ENCODE measurements around the gene TEX35.

The TEX35 gene

DNA sequence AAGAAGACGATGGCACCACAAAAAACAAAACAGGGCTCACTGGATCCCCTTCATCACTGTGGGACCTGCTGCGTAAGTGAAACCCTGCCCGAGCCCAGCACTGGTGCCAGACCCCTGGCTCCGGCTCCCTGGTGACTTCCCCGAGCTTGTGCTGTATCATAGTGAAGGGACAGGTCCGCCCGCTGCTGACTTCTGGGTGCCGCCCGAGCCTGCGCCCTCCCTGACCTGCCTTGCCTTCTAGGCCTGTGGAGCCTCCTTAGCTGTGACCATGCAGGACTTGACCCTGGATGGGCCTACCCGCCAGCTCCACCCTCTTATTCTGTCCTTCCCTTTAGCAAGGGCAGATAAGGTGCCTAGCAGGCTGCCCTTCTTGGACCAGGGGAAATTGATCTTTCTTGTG, 7.9 kb downstream of the TEX35 start:
- DNase-seq = no peak

DNA sequence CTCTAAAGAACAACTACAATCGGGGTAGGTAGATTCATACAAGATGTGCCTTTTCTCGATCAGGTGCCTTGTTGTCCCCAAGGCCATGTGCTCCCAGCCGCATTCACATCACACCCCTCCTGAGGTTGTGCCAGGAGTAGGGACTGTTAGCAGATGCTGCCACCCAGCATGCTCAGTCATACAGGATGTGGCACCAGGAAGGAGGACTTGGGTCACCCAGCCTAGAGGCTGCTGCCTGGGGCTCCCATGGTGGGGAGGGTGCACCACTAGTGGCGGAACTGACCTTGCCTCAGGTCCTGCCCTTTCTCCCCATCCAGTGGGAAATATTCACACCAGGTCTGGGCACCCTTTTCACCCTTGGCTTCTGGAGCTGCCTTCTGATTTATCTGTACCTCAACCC, 8.3 kb downstream of the TEX35 start:
- DNase-seq = no peak

DNA sequence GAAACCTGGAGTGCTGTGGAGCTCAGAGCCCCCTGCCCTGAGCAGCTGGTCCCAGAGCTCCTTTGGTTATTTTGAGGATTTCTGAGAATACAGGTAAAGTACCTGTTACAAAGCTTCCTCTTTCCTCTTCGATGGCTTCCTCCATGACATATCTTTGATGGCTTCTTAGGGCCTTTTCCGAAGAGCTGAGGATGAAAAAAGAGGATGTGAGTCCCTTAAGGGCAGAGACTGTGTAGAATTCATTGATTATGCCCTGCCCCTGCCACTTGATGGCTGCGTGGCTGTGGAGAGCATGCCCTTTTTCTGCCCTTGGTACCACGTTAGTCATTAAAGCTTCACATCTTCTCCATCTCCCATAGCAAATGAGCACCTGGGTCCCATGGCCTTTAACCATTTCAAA, 14.2 kb downstream of the TEX35 start:
- DNase-seq = no peak

DNA sequence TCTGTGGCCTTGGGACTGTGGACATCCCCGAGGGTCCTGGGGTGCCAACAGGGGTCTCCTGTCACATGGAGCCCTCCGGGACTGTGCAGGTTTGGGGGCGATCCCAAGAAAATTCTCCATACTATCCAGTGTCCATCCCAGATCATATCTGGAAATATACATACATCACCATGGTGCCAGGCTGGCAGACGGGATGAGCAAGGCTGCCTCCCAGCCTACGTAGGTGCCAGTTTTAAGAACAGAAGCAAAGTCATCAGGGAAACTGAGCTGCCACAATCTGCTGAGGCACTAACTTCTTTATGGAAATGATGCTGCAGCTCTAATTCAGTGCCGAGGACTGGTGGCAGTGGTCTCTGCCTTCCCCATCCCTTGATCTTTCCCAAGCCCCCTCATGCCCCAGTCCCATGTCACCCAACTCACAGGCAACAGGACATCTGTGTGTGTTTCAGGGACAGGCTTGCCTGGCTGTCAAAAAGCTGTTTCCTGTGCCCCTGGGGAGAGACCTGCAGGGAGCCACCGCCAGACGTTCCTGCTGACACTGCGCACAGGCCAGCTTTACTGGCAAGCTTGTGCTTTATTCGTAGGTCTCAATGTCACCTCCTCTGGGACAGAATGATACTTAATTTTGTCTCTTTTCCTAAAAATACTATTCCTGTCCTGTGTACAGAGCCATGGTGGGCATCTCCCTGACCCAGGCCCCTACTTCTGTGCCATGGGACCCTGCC, 15.5 kb downstream of the TEX35 start:
- peak in 1 of 14 donors; percentile 42 for DNase-seq

DNA sequence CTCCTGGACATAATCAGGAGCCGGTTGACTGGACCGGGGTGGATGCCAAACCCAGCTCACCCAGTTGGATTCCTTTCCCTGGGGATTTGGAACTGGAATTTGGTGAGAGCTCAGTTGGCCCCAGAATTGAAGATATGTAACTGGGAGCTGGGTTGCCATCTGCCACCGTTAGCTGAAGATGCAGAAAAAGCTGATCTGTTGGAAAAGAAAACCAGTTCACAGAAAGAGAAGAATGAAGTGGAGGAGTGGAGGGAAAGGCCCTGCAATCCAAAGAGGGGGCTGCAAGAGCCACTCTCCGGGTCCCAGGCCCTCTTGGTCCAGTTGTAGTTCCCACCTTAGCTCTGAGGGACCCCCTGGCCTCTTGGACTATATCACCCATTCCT, 16.0 kb downstream of the TEX35 start:
- DNase-seq = peak in 1 of 14 donors; percentile 42

DNA sequence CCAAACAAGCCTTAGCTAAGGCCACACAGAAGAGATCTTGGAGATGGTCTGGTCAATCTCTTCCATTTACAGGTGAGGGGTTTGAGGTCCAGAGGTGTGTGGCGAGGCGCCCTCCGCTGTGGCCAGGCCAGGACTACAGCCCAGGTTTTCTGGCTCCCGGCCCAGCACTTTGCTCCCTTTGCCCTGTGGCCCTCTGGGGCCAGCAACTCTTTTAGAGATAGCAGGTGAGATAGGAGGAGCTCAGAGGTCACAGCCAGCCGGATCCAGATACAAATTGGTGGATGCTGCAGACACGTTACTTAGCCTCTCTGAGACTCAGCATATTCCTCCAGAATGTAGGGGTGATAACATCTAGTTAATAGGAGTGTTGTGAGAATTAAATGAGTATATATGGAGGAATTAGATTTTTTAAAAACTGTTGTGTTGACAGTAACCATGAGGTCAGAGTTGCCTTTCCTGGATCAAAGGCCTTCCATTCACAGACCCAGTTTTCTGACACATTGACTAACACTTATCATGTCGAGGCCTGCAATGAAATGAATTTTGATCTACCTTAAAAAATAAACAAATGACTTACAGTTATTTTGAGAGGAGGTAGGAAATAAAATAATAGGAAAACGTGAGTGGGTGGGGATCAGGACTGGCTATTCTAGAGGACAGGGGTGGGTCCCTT, 16.6 kb downstream of the TEX35 start:
- DNase-seq = no peak

DNA sequence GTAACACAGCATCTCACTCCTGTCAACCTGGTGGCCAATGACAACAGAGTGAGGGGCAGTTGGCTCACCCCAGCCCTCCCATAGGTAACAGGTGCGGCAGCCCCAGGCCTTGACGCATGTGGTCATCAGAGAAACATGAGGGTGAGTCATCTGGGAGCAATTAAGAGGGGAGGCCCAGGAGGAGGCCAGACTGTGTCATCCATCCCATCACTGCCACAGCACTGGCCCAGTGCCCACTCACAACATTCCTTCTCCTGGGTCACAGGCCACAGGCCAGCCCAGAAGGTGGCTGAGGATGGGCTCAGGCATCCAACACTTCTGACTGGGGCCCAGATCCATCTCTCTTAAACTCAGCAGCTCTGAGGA, 17.1 kb downstream of the TEX35 start:
- no peak for DNase-seq

DNA sequence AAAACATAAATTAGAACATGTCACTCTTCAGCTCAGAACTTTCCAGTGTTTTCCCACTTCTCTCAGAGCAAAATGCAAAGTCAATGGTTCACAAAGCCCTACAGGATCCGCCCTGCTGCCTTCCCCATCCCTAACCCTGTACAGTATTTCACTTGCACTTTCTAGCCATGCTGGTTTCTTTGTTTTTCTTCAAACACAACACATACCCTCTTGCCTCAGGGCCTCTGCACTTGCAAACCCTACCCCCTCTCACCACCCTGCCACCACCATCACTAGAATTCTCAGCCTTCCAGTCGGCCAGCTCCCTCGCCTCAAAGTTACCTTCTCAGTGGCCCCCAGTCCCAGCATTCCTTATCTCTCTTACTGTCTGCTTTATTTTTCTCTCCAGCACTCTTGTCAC, 17.6 kb downstream of the TEX35 start:
- no peak for DNase-seq

DNA sequence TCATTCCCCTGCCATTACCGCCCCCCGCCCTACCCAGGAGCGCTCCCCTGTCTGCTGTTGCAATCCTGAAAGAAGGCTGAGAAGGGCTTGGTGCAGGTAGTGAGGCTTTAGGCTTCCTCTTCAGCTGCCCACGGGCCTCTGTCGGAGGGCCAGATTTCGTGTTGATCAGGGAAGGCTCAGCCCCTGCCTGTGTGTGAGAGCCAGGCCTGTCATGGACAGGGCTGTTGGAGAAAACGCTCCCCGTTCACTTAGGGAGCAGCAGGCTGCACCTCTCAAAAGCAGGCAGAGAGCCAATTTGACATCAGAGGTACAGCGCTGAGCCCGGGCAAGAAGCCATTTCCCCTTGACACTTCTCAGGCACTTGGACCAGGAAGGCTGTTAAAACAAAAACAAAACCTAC, 19.0 kb downstream of the TEX35 start:
- DNase-seq = peak in 1 of 14 donors; percentile 51

DNA sequence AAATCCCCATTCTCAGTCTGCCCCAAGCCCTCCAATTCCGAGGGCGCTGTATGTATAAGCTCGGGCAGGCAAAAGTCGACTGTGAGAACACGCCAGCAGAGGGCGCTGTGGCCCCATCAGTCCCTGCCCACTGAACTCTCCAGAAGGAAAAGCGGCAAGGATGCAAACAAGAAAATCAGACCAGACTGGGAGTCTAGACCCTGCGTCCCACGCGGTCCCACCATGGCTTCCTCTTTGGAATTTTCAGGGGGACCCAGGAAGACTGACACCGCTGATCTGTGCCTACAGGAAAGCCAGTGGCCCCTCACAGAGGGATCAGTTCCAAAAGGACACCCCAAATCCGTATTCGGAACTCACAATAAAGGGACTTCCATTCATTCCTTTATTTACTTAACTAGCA, 19.5 kb downstream of the TEX35 start:
- DNase-seq = peak in 13 of 14 donors; percentile 3 to 81 (median 64)

DNA sequence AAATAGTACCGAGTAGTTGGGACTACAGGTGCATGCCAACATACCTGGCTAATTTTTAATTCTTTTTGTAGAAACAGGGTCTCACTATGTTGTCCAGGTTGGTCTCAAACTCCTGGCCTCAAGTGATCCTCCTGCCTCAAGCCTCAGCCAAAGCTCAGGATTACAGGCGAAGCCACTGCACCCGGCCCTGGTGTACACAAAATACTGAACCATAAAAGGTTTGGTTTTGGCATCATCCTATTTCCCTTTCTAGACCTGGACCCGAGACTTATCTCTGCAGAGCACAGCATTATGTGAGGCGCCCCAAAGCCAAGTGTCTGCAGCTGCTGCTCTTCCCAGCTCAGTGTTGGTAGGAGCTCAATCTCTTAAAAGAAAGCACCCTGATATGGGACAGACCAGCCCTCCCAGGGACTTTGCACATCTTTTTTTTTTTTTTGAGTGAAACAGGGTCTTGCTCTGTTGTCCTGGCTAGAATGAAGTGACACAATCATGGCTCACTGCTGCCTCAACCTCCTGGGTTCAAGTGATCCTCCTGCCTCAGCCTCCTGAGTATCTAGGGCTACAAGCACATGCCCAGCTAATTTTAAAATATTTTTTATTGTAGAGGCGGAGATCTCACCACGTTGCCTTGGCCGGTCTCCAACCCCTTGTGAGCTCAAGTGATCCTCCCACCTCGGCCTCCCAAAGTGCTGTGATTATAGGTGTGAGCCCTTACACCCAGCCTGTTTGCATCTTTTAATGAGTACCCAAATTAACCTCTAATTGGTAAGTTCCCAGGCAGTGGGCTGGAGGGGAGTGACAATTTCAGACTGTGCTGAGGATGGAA, 20.4 kb downstream of the TEX35 start:
- DNase-seq = no peak

DNA sequence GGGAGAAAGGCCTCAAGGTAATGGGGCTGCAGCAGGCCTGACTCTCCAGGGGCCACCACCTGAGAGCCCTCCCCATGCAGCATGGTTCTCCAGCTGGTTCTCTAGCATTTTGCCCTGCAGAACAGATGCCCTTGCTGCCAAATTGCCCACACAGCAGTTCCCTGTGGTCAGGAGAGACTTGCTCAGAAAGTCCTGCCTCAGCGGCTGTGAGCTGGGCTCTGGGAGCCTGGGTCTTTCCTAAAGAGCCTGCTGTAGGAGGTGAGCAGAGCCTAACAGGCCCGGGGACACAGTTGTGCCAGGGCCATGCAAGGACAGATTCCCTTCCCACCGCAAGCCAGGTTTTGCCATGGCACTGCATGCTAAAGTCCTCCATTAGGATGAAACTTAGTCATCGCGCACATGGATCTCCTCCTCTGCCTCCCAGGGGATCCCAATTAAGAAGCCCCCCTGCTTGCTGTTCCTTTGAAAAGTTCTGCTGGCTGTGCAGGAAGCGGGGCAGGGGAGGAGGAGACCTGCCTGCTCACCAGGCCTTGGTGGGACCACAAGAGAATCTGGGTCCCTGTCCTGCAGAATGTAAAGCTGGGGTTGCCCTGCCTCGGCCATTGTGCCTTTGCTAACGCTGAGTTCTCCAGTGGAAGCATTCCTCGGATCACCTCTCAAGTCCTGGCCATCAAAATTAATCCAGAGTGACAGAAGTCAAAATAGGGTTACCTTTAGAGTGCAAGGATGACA, 21.4 kb downstream of the TEX35 start:
- no peak for DNase-seq

DNA sequence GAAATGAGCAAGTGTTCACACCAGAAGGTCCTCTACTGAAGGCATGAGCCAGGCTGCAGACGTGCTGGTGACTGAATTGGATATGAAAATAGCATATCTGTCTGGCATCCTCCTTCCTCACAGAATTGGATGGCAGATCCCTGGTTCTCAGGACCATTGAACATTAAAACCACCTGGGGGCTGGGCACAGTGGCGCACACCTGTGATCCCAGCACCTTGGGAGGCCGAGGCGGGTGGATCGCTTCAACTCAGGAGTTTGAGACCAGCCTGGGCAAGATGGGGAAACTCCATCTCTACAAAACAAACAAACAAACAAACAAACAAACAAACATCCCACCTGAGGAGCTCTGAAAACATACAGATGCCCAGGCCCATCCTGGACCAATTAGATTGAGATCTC, 23.4 kb downstream of the TEX35 start:
- peak in 1 of 14 donors; percentile 8 for DNase-seq

DNA sequence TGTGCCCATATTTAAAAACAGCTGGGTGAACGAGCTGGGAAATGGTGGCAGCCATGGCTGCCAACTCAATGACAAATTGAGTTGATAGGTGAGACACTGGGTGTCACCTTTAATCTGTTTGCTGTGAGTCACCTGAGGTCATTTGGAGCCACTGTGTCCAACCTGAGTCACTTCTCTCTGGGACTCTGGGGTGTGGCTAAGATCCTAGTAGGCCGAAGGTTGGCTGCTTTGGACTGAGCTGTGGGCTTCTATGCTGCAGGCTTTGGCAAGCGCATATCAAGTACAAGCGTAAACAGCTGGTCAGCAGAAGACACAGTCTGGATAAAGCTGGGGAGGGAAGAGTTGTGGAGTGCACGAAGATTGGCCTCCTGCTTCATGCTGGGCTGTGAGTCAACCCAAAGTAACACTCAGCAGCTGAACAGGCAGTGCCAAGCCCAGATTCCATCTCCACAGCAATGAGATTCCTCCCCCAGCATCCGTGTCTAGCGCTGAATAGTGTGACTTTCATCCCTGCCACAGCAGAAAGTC, 24.0 kb downstream of the TEX35 start:
- DNase-seq = peak in 6 of 14 donors; percentile 14 to 51 (median 26)

DNA sequence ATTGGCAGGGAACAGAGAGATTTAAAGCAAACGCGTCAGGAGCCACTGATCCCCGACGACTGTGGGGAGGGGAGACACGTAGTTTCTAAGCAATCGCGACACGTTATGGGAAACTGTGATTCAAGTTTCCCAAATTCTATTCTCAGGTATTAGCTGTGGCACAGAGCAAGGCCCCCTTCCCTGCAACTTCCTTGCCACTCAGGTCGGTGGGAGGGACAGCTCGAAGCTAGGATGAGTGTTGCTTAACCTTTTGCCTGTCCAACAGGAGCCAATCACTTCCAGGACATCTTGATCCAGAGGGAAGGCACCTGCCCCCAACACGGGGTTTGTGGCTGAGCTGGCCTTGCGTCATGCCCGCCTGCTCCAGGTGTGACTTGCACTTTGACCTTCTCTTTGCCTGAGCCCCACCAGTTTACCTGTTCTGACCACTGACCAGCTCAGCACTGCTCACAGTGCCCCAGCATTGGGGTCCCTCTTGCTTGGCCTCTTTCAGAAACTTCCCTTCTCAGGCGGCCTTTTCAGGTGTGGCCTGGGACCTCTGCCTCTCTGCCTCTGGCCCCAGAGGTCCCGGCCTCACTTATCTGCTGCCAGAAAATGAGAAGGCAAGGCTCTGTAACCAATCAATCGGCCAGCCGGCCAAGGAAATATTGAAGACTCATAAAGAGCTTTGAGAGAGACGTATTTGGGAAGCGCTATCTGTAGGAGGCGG, 24.6 kb downstream of the TEX35 start:
- DNase-seq = no peak

DNA sequence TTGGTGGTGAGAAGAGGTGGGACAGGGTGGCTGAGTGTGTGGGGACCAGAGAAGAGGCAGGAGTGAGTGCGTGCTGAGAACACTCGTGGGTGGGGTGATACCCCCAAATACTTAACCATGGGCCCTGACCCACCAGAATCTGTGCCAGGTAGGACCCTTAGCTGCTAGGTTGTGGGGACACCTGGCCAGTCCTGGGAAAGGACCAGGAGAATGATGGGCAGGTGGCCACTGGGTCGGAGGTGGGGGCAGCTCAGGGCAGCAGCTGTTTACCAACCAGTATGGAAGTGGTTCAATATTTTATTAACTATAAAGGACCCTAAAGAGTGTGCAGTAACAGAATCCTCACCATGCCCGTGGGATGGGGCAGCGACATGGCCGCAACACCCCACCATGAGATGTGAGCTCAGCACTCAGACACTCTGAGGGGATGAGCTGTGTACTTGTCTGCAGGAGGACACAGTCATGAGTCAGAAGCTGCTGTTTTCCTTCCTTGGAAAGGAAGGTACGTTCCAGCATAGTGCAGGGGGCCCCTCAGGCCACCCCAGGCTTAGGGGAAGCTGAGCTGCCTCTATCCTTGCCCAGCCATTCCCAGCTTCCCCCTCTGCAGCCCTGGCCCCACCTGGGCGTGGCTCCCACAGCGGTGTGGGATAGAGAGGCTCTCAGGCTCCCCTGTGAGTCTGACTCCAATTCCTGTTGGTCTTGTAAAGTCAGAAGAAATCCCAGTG, 25.4 kb downstream of the TEX35 start:
- DNase-seq = no peak

DNA sequence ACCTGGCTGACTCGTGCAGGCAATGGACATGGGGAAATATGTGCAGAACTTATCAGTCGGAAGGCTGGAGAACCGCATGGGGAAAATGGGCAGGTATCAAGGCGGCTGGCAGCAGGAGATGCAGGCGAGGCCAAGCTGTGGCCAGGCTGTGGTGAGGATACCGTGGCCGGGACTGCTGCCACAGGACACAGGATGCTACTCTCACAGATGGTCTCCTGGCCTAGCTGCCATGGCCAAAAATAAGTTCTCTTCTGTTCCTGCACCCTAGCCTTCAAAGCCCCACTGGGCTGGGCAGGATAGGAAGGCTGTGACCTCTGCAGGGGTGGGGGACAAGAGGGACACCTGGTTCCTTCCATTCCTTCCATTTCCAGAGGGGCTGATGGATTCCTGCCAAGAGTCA, 26.4 kb downstream of the TEX35 start:
- peak in 2 of 14 donors; percentile 51 to 94 for DNase-seq

DNA sequence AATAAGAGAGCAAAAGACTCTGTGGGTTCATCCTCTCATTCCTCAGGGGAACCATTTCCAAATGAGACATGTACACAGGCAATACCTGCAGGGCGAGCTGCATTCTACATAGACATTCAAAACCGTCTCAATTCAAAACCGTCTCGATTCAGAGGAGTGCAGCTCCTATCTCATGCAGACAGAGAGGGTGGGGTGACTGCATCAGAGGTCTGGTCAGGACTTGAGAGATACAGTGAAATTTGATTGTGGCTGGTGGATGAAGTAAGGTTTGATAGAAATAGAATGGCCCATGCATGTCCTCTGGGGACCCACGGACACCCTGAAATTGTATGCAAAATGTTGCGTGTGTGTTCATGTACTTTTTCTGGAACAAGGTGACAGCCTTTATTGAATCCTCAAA, 27.3 kb downstream of the TEX35 start:
- DNase-seq = peak in 1 of 14 donors; percentile 12

DNA sequence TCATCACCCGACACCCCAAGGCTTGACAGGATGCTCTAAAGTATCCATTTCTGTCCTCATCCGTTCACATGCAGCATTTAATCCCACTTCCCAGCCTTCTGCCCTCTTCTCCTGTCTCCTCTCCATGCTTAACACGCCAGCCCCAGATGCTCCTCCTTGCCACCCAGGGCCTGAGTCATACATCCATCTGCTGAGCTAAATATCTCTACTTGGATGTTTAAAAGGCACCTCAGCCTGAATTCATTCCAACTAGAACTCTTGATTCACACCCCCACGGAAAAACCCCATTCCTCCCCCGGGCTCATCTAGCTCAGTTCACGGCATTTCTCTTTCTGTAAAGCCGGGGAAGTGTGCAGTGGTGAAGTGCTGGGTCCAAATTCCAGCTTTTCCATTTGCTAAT, 27.7 kb downstream of the TEX35 start:
- DNase-seq = peak in 1 of 14 donors; percentile 24

DNA sequence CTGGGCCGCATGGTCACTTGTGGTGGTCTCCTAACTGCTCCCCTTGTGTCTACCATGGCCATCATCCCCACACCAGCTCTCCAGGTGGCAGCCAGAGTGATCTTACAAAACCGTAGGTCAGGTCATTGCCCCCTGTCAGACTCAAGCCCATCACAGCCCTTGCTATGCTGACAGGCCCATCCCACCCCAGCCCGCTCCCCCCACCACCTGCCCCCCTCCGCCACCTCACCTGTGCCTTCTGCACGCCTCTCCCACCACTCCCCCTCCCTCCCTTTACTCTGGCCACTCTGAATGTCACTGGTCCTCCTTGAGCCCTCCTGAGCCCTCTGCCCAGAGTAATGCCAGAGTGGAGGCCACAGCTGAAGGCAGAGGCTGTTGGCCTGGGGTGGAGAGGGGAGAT, 28.5 kb downstream of the TEX35 start:
- DNase-seq = no peak
